RCC 7860 (cell line): Measurements from ENCODE around the gene CADPS2.

Experiments
- DNase-seq: peaks from one replicate; pipeline ENCODE4 v3.0.0-alpha.2; 2015; ENCODE audit warnings: low spot score
- FAIRE-seq: peaks from 2 replicates; lab custom pipeline; 2012; peaks lifted over from hg19 to GRCh38; lab: Jason Lieb, UNC

CADPS2 gene

DNA sequence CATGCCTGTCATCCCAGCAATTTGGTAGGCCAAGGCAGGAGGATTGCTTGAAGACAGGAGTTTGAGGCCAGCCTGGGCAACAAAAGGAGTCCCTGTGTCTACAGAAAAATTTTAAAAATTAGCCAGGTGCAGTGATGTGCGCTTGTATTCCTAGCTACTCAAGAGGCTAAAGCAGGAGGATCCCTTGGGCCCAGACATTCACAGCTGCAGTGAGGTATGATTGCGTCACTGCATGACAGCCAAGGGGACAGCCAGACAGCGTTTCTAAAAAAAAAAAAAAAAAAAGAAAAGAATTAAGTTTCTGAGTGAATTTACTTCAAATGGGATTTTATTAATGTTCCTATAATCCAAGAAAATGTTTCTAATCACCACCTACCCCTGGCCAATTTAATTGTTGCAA is 96.1 kb downstream of the CADPS2 start:
- DNase-seq (no peak), FAIRE-seq (no peak)

DNA sequence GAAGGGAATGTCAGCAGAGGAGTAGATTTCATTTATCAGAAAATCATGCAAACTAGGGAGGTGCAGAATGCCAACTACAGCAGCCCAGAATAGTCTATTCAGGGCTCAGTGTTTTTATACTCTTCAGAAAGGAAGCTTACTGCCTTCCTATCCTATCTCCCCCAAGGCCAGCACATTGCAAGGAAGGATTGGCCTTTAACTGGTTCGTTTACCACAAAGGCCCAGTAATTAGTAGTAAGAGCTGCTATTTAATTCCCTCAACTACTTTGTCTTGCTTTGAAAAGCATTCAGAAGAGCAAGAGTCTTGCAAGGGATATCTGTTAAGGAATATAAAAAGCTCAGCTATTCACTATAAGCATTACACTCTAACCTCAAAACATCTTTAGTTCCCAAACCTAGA is 97.1 kb downstream of the CADPS2 start:
- DNase-seq (no peak), FAIRE-seq (no peak)

DNA sequence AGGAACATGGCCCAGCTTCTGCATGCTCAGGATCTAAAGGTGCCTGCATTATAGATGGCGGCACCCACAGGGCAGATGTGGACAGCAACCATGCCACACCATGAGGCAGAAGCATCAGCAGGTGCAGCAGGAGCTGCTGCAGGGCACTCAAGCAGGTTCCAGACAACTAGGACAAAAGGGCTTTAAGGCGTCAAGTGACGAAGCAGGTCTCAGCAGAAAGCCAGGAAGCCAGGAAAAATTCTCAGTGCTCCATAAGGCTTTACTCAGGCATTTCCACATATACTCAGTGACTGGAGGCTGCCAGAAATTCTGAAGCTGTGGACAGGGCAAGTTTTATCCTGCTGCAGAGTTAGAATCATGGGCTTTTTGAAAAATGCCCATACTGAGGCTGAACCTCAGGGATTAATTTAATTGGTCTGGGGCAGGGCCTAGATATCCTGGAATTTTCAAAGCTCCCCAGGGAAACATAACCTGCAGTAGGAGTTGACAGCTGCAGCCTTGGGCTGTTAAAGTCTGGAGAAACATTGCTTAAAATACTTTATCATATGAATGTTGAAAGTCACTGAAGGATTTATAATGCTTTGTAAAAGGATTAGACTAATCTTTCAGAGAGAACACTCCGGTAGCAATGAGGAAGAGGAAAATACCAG is 115.4 kb downstream of the CADPS2 start:
- FAIRE-seq, result no peak

DNA sequence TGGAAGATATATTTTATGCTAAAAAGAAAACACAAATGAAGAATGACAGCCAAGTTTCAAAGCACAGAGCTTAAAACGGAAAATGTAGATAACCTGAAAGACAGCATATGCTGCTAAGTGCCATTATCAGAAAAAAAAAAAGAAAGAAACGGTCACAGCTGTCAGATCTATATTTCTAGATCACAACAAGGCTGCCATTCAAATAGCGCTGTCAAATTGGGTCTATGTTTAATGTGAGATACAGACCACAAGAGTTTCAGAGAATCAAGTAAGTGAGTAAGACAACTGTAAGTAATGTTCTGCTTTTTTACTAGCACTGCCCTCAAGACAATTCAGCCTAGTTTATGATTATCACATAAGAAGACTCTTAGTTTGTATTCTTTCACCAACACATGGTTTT is 117.4 kb downstream of the CADPS2 start:
- FAIRE-seq (no peak), DNase-seq (no peak)

More for the DNA sequence above, 115.4 kb downstream of the CADPS2 start:
- DNase-seq, result no peak

DNA sequence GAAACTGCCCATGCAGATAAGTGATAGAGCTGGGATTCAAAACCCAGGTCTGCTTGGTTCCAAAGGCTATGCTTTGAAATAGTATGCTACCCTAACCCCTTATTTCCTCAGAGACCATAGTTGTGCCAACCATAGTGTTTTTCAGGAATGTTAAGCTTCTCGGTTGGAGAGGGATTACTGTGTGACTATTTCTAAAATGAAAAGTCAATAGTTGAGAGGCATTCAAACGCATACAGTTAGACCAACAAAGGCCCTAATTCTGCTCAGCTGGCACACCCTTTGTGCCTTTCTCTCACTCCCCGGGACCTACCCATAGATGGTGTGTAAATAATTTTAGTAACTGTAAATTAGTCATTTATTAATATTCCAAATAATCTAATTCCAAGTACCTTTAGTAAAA is 118.9 kb downstream of the CADPS2 start:
- FAIRE-seq (no peak), DNase-seq (no peak)

DNA sequence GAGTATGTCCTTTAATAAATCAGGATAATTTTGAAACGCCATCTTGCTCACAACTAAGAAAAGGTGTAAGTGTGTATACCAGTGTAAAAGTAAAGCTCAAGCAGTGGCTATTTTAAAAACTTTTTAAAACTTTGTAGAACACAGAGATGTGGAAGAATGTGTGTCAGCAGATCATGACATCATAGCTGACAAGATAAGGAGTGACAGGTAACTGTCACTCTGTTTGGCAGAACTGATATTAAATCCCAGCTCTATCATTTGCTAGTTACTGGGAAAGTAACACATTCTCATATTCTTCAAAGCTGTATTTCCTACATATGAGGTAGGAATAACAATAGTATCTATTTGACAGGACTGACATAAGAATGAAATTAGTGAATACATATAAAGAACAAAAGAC is 119.7 kb downstream of the CADPS2 start:
- FAIRE-seq (no peak), DNase-seq (no peak)

DNA sequence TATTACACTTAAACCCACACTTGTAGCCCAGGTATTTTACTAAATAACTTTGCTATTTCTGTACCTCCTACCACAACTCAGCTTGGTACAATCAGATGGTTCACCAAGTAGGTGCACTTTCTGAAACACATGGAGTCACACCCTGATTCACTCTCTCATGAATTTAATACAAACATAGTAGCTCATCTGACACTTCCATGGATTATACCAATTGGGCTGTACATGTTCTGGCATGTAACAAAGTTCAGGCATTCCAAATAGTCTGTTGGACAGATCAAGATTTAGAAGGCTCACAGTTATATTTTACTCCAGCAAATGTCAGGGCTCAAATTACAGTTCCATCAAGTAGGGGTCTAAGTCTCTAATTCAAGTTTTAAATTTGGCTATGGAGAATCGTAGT is 121.4 kb downstream of the CADPS2 start:
- FAIRE-seq (no peak), DNase-seq (no peak)

DNA sequence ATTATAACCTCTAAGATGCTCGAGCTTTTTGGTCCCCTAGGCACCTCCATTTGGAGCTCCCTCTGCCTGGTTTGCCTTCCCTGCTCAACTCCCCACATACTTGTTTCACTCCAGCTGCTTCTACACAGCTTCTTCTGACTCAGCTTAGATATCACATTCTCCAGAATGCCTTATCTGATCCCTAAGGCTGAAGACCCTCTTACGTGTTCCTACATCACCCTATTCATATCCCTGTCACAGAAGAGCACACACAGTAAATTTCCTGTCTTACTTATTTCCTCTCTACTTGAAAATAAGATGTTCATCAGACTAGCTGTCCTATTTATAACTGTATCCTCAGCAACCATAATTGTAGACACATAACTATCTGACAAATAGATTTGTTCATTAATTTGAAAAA is 122.2 kb downstream of the CADPS2 start:
- DNase-seq, result no peak
- no peak for FAIRE-seq

DNA sequence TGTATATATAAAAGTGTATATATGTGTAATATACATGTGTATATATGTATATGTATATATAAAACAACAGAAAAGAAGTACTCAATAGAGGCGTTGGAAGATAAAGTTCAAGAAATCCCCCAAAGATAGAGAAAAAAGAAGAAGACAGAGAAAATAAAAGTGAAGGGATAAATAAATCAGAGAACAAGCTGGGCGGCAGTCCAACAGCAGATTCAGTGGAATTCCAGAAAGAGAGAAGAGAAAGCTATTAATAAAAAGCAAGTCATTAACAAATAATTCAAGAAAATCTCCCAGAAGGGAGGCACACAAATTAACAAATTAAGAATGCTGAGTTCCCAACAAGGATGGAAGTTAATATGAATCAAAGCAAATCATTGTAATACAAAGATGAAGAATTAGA is 124.2 kb downstream of the CADPS2 start:
- FAIRE-seq (no peak), DNase-seq (no peak)

DNA sequence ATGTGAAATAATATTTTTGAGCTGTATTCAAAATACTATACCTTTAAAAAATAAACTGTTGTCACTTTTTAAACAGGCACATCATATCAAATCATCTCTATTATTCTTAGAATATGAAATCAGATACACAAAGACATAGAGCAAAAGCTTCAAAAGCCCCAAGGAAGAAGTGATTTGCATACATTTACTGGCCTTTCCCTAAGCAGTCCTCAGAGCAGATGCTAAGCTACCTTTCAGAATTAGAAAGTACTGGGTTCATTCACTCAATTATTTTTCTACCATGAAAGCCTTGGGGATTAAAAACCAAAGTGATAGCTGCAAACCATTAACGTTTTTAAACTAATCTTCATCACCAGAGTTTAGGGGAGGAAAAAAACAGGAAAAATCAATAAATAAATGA is 127.8 kb downstream of the CADPS2 start:
- DNase-seq (no peak), FAIRE-seq (no peak)

DNA sequence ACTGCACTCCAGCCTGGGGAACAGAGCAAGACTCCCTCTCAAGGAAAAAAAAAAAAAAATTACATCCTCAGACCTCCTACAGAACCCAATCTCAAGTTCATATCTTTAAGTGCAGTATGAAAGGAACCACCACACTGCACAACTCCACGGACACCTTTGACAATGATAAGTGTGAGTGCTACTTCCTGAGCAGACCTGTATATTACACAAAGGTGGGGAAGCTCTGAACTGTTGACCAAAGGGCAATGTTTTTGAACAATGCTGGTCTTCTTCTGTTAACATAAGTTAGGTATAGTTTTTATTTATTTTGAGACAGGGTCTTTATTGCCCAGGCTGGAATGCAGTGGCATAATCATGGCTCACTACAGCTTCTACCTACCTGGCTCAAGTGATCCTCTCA is 129.4 kb downstream of the CADPS2 start:
- DNase-seq (no peak), FAIRE-seq (no peak)

DNA sequence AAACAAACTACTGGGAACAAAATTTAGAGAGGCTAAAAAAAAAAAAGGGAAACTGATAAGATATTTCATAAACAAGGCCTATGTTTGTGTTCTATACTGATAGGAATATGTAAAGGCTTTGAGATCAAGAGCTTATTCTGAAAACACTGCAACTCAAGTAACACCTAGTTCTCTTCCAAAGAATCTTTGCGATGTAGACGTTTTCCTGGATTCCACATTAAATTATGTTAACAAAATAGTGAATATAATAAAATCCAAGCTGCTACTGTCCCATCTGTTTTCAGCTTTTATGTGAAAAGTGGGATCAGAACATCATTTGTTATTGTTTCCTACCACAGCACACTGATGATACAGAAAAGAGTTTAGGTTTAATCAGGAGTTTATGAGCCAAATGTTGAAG is 130.6 kb downstream of the CADPS2 start:
- no peak for FAIRE-seq
- no peak for DNase-seq

DNA sequence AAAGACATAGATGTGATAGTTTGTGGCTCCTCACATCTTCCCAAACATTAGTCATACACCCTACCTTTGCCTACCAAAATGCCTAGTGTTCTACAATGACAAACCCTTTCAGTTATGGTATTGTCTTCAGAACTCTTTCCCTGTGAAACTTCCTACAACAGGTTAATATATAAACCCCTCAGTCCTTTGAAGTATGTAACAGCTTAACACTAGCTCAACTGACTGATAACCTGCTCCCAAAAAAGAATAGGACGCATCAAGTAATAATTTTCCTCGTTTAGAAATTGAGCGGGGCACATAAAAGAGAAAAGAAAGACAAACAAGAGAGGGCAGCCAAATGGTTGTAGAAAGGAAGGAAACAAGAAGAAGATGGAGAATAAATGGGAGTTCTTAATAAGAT is 133.7 kb downstream of the CADPS2 start:
- no peak for DNase-seq
- FAIRE-seq, result no peak

DNA sequence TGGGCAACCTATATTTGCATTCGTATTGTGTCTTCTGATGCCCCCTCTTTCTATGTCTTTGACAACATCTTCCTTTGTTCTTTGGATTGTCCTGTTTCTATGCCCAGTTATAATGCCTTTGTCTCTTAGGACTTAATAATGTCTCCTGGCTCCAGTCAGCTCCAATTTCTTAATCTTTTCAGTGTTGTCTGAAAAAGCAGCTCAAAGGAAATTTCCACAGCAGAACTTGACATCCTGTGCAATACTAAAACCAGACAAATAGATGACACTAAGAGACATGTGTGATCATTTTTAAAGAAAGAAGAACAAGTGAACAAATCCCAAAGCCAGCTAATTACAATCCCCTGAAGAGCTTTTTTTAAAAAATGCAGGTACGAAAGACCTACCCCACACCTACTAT is 135.9 kb downstream of the CADPS2 start:
- no peak for FAIRE-seq
- no peak for DNase-seq

DNA sequence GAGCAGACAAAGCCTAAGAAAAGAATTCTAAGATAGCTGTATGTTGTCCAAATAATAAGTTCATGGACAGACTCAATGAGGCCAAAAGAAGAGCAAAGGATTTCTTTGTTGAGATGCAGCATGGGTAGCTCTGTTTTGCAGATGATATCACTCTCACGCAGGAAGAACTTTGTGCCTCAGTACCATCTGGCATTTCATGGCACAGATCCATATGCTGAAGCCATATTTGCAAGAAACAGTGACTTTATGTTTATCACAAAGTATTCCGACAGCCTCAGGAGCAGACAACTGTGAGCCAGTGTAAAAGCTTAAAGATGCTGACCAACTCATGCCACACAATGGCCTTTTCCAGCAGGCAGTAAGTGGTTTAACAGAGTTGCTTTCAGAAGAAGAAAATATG is 138.1 kb downstream of the CADPS2 start:
- FAIRE-seq (no peak), DNase-seq (no peak)

DNA sequence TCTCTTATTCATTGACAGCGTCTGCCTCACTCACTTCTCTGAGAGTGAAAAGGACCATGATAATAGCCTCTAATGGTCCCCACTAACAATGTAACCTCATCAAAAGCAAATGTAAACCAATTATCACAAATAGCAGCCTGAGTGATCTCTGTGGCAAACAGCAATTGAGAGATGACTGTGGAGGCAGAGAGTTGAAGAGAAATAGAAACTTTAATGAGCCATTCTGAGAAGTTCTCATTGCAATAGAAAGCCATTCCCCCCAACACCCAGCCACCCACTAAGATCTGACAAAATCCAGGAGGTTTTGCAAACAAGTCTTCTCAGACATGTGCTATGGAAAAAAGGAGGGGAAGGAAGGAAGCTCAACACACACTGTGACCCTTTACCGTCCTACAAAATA is 139.3 kb downstream of the CADPS2 start:
- FAIRE-seq, result no peak
- DNase-seq, result no peak

DNA sequence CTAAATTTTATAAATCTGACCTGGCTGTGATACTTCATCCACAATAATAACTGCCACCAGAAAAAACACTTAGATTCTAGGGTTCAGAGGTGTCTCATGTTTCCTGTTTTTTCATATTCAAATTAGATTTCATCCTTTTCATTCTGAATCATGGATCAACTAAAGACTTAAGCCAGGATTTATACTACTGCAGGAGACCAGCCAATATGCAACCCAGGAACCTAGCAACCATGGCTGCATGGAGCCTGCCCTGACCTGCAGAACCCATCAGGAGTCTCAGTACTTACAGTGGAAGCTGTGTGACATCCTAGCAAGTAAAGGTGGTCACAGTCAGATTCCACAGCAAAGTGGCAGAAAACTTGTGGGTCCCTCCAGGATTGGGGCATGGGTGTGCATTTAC is 143.0 kb downstream of the CADPS2 start:
- no peak for DNase-seq
- no peak for FAIRE-seq

DNA sequence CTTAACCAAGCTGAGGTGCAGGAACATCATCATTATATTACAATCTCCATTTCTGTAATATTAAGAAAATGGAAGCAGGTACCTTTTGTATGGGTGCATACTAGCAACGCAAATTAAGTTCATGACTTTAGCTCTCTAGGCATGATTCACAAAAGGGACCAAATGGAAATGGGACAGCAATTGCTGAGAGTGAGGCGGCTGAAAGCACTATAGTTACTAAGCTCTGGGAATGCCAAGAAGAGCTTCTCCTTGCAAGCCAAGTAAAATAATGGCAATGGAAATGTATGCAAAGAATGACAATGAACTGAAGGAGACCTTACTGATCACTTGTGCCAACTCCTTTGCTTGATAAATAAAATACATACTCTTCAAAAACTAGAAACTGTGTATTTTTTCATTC is 147.3 kb downstream of the CADPS2 start:
- FAIRE-seq, result no peak
- no peak for DNase-seq

DNA sequence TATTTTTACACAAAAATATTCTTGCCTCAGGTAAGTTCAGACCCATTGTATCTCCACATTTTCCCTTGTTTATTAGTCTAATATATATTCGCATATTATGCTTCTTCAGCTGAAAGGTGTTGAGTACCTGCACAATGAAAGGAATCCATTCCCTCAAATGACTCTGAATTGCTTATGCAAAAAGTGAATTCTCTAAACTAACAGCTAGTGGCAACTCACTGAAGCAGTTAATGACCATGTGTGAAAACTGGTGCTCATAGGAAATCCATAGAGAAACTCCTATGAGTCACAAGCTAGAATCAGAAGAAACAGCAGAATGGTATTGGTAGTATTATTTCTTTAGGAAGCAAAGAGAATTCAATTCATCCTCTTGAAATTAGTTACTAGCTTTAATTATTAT is 150.1 kb downstream of the CADPS2 start:
- FAIRE-seq (no peak), DNase-seq (no peak)

DNA sequence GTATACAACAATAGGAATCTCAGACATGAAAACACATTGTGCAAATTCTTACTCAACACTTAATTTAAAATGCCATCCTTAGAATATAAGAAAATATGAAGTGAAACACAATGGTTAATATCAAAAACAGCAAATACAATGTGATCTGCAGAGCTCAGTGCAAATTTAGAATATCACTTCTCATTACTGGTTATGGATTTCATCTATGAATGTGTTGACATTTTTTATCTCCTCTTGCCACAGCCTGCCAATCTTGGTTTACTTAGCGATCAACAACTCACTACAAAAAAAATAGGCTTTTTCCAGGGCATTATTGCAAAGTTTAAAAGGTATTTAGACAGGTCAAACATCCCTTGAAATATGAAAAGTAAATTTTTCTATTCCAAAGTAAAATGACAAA is 158.5 kb downstream of the CADPS2 start:
- DNase-seq (no peak), FAIRE-seq (no peak)

DNA sequence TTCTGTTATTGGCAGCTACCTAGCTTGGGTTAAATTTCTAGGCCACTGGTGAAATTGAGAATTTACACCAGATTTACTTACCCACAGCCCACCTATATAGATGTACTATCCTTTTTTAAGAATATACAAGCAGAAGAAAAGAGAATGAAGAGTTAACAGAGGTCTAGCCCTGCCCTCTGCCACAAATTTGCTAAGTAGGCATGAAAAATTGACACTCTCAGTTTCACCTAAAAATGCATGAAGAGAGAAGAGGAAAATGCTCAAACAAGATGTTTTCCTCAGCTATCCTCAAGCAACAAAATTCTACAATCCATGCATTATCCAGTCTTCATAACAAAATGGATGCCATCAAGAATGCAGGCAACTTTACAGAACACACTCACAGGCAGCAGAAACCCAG is 158.9 kb downstream of the CADPS2 start:
- FAIRE-seq (no peak), DNase-seq (no peak)

DNA sequence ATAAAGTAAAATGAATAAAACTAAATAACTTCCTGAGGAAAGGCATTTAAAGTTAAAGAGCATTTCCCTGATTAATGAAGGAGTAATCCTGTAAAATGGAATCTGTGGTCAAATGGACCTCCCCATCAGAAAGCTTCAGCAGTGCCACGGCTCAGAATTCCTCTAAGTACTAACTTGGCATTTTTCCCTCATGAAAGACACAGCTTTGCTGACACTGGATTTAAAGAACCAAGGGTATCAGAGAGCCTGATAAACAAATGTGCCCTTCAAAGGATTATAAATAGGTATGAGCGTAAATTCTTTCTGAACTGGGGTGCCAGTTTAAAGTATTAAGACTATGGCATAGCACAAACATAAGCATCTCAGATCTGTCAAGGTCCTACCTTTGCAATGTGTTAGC is 159.4 kb downstream of the CADPS2 start:
- FAIRE-seq (no peak), DNase-seq (no peak)

DNA sequence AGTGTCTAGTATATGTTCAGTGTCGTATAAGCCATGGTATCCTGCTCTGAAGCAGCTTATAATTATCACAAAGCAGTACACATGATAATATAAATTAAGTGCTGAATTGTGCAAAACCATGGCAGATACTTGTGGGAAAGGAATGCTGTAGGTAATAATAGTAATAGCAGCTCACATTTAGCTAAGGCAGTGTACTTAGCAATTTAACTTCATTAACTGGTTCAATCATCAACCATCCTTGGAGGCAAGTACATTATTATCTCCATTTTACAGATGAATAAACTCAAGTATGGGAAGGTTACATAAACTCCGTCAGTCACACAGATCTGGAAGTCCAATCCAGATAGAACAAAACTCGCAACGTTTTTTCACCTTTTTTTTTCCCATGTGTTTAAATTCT is 161.9 kb downstream of the CADPS2 start:
- FAIRE-seq (no peak), DNase-seq (no peak)
